A549 (cell line): ENCODE measurements around the gene OPCML. TPM values are rescaled to one million over a fixed set of nuclear protein-coding genes. Genes with fewer than 3 reads are reported as not detected.

Source experiments
- ATAC-seq, 2 experiments: fragments of 200-7000 bp in 1 of 2; fragments of >200 bp in 1 of 2; cut with Nextera tagmentation in 1 of 2; cut with Tn5 transposase in 1 of 2; 3 replicates each; pipeline versions ENCODE4 v1.8.0 to v1.9.1; 2018 to 2020; ENCODE audit warnings: mild to moderate bottlenecking in 1 of 2, moderate library complexity in 1 of 2
- CTCF ChIA-PET: fragments of 300-600 bp; sonication (Branson Sonifier 250); formaldehyde crosslinking; extraction: SDS; loops from one replicate; lab custom pipeline; 2021; ENCODE audit warnings: antibody characterized with exemption, inconsistent platforms; lab: Yijun Ruan, JAX
- POLR2A ChIA-PET: fragments of 350-600 bp; formaldehyde crosslinking; extraction: SDS; loops from one replicate; lab custom pipeline; 2021; ENCODE audit warnings: antibody characterized with exemption, inconsistent platforms; lab: Yijun Ruan, JAX
- DNase-seq, 2 experiments: peaks; one replicate each; pipeline versions ENCODE4 v3.0.0 to v3.0.0-alpha.2; 2011 to 2016; ENCODE audit warnings: low read depth in 1 of 2, low spot score in 1 of 2
- FAIRE-seq: peaks from 2 replicates; lab custom pipeline; 2011; peaks lifted over from hg19 to GRCh38; lab: Jason Lieb, UNC
- H3K27ac ChIP-seq, 2 experiments: fragments of >200 bp; sonication (Bioruptor Twin); formaldehyde crosslinking; 3 replicates each; pipeline ENCODE4 v1.5.1; 2016 to 2017
- H3K4me1 ChIP-seq: fragments of >200 bp; sonication (Bioruptor Twin); formaldehyde crosslinking; 3 replicates; pipeline ENCODE4 v1.6.1; 2016
- H3K4me2 ChIP-seq: fragments of >200 bp; sonication (Bioruptor Twin); formaldehyde crosslinking; 3 replicates; pipeline ENCODE4 v1.6.1; 2016
- H3K4me3 ChIP-seq: fragments of >200 bp; sonication (Bioruptor Twin); formaldehyde crosslinking; 3 replicates; pipeline ENCODE4 v1.5.1; 2016
- H3K9me3 ChIP-seq: fragments of >200 bp; sonication (Bioruptor Twin); formaldehyde crosslinking; 3 replicates; pipeline ENCODE4 v1.6.1; 2016
- BHLHE40 ChIP-seq: IDR thresholded peaks from 2 replicates; pipeline ENCODE4 v1.6.1; 2012; ENCODE audit warnings: low read depth, low read length, inconsistent platforms
- CBX8 ChIP-seq: fragments of 200-600 bp; sonication (generic); IDR thresholded peaks from 2 replicates; pipeline ENCODE4 v1.6.1; 2016
- CHD2 ChIP-seq: fragments of 150-350 bp; IDR thresholded peaks from 2 replicates; pipeline ENCODE4 v1.6.1; 2014; ENCODE audit warnings: low read length; ENCODE audit not compliant: partially characterized antibody
- CHD4 ChIP-seq: fragments of 200-600 bp; sonication (generic); IDR thresholded peaks from 2 replicates; pipeline ENCODE4 v1.6.1; 2016; ENCODE audit warnings: antibody characterized with exemption, mild to moderate bottlenecking, borderline replicate concordance
- EHF ChIP-seq: fragments of 250-450 bp; sonication (Bioruptor Pico); IDR thresholded peaks from 2 replicates; pipeline ENCODE4 v1.5.0; 2020; ENCODE audit warnings: mild to moderate bottlenecking
- FOSB ChIP-seq: fragments of 250-450 bp; sonication (Bioruptor Pico); IDR thresholded peaks from 2 replicates; pipeline ENCODE4 v1.5.0; 2020; ENCODE audit warnings: mild to moderate bottlenecking, moderate library complexity
- FOXS1 ChIP-seq: fragments of 250-450 bp; sonication (Bioruptor Pico); IDR thresholded peaks from 2 replicates; pipeline ENCODE4 v1.5.0; 2020; ENCODE audit warnings: mild to moderate bottlenecking, moderate library complexity
- GATA3 ChIP-seq: IDR thresholded peaks from 2 replicates; pipeline ENCODE4 v1.6.1; 2012; ENCODE audit warnings: borderline replicate concordance
- HOXB5 ChIP-seq: fragments of 250-450 bp; sonication (Bioruptor Pico); IDR thresholded peaks from 2 replicates; pipeline ENCODE4 v1.5.0; 2020; ENCODE audit warnings: mild to moderate bottlenecking, moderate library complexity
- JUN ChIP-seq, 2 experiments: fragments of >200 bp; sonication (Bioruptor Twin); formaldehyde crosslinking; IDR thresholded peaks; 2 replicates in 1 of 2; 3 replicates in 1 of 2; pipeline ENCODE4 v1.6.1; 2016 to 2017
- JUNB ChIP-seq: fragments of >200 bp; sonication (Bioruptor Twin); formaldehyde crosslinking; IDR thresholded peaks from 2 replicates; pipeline ENCODE4 v1.6.1; 2016
- MAFK ChIP-seq: fragments of 450-650 bp; IDR thresholded peaks from 2 replicates; pipeline ENCODE4 v1.6.1; 2014; ENCODE audit not compliant: partially characterized antibody
- NFE2L2 ChIP-seq: fragments of 150-350 bp; conservative IDR thresholded peaks from 2 replicates; pipeline ENCODE4 v1.6.1; 2014; ENCODE audit warnings: low read length
- PHF8 ChIP-seq: fragments of 200-600 bp; sonication (generic); IDR thresholded peaks from 2 replicates; pipeline ENCODE4 v1.6.1; 2016; ENCODE audit warnings: low read depth, mild to moderate bottlenecking, antibody characterized with exemption, moderate library complexity, borderline replicate concordance
- POLR2AphosphoS2 ChIP-seq: conservative IDR thresholded peaks from 2 replicates; pipeline ENCODE4 v1.6.1; 2012; ENCODE audit warnings: low read length, improper control_type of control experiment, inconsistent platforms
- RFX5 ChIP-seq: fragments of 450-650 bp; IDR thresholded peaks from 2 replicates; pipeline ENCODE4 v1.7.1; 2014; ENCODE audit warnings: antibody characterized with exemption, mild to moderate bottlenecking, moderate library complexity
- SMC3 ChIP-seq: fragments of >200 bp; sonication (Bioruptor Twin); formaldehyde crosslinking; IDR thresholded peaks from 3 replicates; pipeline ENCODE4 v1.6.1; 2018; ENCODE audit warnings: inconsistent platforms
- TFCP2L1 ChIP-seq: fragments of 250-450 bp; sonication (Bioruptor Pico); IDR thresholded peaks from 2 replicates; pipeline ENCODE4 v1.5.0; 2021; ENCODE audit warnings: mild to moderate bottlenecking
- TP53 ChIP-seq: fragments of 250-450 bp; sonication (Bioruptor Pico); IDR thresholded peaks from 2 replicates; pipeline ENCODE4 v1.5.0; 2021; ENCODE audit warnings: mild to moderate bottlenecking, moderate library complexity
- ZFP36 ChIP-seq: fragments of 450-650 bp; IDR thresholded peaks from 2 replicates; pipeline ENCODE4 v1.6.1; 2014; ENCODE audit warnings: borderline replicate concordance; ENCODE audit not compliant: partially characterized antibody
- WGBS: methylation state at CpG from one replicate; pipeline ENCODE4 v1.1.6; 2017; ENCODE audit errors: missing lambda C conversion rate; 5-methylcytosine and 5-hydroxymethylcytosine counted together
- polyA plus RNA-seq, 4 experiments: library from polyadenylated mRNA; depleted of rRNA in 3 of 4; stranded (reverse); fragments of >200 nt; fragmentation: RNase III in 1 of 4; extraction: RNeasy Plus Mini Kit Qiagen cat#74134 plus additional on column Dnase treatment in 1 of 4; gene quantifications; 2 replicates in 3 of 4; 3 replicates in 1 of 4; pipeline ENCODE4 v1.2.3, GENCODE V29; 2011 to 2017
- TF ChIP-seq, protein P1 (sequence below): fragments of >200 bp; sonication (Bioruptor Twin); formaldehyde crosslinking; IDR thresholded peaks from 2 replicates; pipeline ENCODE4 v1.6.1; 2016
- TF ChIP-seq, protein P2 (sequence below): fragments of >200 bp; sonication (Bioruptor Twin); formaldehyde crosslinking; IDR thresholded peaks from 3 replicates; pipeline ENCODE4 v1.6.1; 2016
- TF ChIP-seq, protein P3 (sequence below): fragments of 450-650 bp; IDR thresholded peaks from 2 replicates; pipeline ENCODE4 v1.6.1; 2014; ENCODE audit warnings: antibody characterized with exemption
- TF ChIP-seq, protein P4 (sequence below): fragments of 250-450 bp; sonication (Bioruptor Pico); IDR thresholded peaks from 2 replicates; pipeline ENCODE4 v1.5.0; 2020; ENCODE audit warnings: low read depth, mild to moderate bottlenecking, moderate library complexity
- TF ChIP-seq, protein P5 (sequence below): fragments of 200-600 bp; sonication (generic); IDR thresholded peaks from 2 replicates; pipeline ENCODE4 v1.6.1; 2016; ENCODE audit warnings: antibody characterized with exemption, mild to moderate bottlenecking, moderate library complexity

Gene OPCML
- polyA plus RNA-seq, 2 of the 4 experiments (the other 2 are of a cell fraction) = not detected

DNA sequence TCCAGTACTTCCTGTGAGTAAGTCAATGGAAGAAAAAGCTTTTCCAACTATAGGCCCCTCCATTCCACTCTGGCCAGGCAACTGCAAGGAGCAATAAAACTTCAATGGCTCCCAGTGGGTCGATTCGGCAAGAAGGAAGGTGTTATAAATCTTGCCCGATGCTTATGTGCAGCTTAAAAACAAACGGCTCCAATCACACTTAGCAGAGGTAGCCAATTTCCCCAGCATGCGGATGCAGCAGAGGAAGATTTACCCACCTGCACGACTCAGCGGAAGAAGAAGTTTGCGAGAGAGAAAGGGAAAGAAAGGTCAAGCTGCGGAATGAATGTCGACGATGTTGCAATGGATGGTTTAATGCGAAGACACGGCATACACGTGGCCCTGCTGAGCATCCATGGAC lies 141.5 kb downstream of the OPCML start:
- Histone ChIP-seq H3K4me2 (no peak overlapping the region), H3K4me1 (no peaks in the 10 kb centered on the region), H3K9me3 (no peaks in the 10 kb centered on the region), H3K4me3 (no peak overlapping the region), H3K27ac (no peak overlapping the region)
- ChIA-PET CTCF (interaction anchor here (0.6 kb wide), 1 partner anchor 81 kb away, joined by 3 read pairs; no protein-coding TSS in a partner anchor), POLR2A (no interaction called here)
- FAIRE-seq = no peak
- DNase-seq = no peak
- TF ChIP-seq, protein P1, sequence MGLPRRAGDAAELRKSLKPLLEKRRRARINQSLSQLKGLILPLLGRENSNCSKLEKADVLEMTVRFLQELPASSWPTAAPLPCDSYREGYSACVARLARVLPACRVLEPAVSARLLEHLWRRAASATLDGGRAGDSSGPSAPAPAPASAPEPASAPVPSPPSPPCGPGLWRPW = no peak
- TF ChIP-seq, protein P2, sequence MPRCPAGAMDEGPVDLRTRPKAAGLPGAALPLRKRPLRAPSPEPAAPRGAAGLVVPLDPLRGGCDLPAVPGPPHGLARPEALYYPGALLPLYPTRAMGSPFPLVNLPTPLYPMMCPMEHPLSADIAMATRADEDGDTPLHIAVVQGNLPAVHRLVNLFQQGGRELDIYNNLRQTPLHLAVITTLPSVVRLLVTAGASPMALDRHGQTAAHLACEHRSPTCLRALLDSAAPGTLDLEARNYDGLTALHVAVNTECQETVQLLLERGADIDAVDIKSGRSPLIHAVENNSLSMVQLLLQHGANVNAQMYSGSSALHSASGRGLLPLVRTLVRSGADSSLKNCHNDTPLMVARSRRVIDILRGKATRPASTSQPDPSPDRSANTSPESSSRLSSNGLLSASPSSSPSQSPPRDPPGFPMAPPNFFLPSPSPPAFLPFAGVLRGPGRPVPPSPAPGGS = no peak
- no peak for ATAC-seq
- 55% methylated on average over 14 of the region's 14 CpGs for WGBS

DNA sequence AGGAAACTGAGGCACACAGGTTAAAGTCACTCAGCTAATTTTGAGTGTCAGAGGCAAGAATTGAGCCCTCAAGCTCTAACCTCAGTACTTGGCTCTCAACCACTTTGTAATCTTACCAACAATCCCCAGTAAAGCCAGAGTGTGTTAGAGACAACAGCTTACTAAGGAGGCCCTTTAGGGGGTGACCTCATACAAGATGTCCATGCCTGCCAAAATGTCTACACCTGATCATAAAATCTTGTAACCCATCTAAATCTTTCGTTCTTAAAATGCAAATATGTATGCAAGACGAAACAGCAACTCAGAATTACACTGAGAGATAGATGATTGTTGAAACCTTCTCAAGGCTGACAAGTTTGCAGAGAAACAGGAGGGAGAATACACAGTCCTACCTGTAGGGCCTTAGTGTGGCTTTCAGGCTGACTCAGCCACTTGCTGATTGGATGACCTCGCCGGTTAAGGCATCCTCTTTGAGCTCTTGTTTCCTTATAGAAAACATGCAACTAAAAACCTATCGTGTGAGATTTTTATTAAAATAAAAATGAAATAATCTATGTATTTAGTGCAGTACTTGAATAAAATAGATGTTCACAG lies 143.2 kb downstream of the OPCML start:
- ChIA-PET POLR2A (no interaction called here), CTCF (no interaction called here)
- DNase-seq (no peak), ATAC-seq (no peak), FAIRE-seq (no peak)
- H3K9me3 ChIP-seq = no peaks in the 10 kb centered on the region
- no peak overlapping the region for H3K27ac ChIP-seq
- no peaks in the 10 kb centered on the region for H3K4me1 ChIP-seq
- H3K4me3 ChIP-seq = no peak overlapping the region
- no peak for TF ChIP-seq CBX8
- TF ChIP-seq RFX5 = no peak
- TF ChIP-seq CHD4 = no peak
- TF ChIP-seq JUN (IDR thresholded peaks at IDR 0.05) = no peak
- TF ChIP-seq MAFK = no peak
- TF ChIP-seq GATA3 = no peak
- no peak for TF ChIP-seq POLR2AphosphoS2
- TF ChIP-seq, protein P3, sequence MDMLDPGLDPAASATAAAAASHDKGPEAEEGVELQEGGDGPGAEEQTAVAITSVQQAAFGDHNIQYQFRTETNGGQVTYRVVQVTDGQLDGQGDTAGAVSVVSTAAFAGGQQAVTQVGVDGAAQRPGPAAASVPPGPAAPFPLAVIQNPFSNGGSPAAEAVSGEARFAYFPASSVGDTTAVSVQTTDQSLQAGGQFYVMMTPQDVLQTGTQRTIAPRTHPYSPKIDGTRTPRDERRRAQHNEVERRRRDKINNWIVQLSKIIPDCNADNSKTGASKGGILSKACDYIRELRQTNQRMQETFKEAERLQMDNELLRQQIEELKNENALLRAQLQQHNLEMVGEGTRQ = no peak
- TF ChIP-seq ZFP36 = no peak
- TF ChIP-seq, protein P4, sequence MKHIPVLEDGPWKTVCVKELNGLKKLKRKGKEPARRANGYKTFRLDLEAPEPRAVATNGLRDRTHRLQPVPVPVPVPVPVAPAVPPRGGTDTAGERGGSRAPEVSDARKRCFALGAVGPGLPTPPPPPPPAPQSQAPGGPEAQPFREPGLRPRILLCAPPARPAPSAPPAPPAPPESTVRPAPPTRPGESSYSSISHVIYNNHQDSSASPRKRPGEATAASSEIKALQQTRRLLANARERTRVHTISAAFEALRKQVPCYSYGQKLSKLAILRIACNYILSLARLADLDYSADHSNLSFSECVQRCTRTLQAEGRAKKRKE (CRISPR knock-in tag) = no peak
- no peak for TF ChIP-seq CHD2
- no peak for TF ChIP-seq EHF
- TF ChIP-seq JUNB = no peak
- TF ChIP-seq, all 56 proteins: peak for 0
- 16% methylated on average over 5 of the region's 5 CpGs for WGBS
- no peak overlapping the region for H3K4me2 ChIP-seq

DNA sequence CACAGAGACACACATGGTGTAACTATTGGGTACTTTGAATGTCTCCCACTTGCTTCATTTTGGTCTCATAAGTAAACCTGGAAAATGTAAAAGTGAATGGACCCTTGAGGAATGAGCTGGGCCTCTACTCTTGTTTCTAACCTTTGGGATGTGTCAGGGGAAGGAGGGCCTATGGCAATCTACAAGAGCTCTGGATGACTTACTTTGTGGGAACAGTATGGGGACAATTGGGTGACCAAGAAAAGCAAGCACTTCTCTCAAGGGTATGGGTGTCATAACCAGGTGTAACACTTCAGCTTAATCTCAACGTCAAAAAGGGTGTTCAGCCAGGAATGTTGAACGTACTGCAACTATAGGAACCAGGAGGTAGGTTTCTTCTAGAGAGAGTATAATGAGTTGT lies 144.0 kb downstream of the OPCML start:
- POLR2A ChIA-PET = no interaction called here

More for the DNA sequence above, 144.0 kb downstream of the OPCML start:
- Histone ChIP-seq H3K27ac (no peak overlapping the region), H3K9me3 (no peaks in the 10 kb centered on the region), H3K4me3 (no peak overlapping the region), H3K4me1 (no peaks in the 10 kb centered on the region), H3K4me2 (no peak overlapping the region)
- FAIRE-seq = no peak
- TF ChIP-seq FOXS1 (CRISPR knock-in tag) (no peak), HOXB5 (CRISPR knock-in tag) (no peak), NFE2L2 (no peak), BHLHE40 (no peak), FOSB (no peak), PHF8 (no peak), TFCP2L1 (CRISPR knock-in tag) (no peak), TP53 (no peak), MAFK (no peak), SMC3 (no peak), JUN (IDR thresholded peaks at IDR 0.05) (no peak)
- TF ChIP-seq, protein P2 = no peak
- TF ChIP-seq, protein P5, sequence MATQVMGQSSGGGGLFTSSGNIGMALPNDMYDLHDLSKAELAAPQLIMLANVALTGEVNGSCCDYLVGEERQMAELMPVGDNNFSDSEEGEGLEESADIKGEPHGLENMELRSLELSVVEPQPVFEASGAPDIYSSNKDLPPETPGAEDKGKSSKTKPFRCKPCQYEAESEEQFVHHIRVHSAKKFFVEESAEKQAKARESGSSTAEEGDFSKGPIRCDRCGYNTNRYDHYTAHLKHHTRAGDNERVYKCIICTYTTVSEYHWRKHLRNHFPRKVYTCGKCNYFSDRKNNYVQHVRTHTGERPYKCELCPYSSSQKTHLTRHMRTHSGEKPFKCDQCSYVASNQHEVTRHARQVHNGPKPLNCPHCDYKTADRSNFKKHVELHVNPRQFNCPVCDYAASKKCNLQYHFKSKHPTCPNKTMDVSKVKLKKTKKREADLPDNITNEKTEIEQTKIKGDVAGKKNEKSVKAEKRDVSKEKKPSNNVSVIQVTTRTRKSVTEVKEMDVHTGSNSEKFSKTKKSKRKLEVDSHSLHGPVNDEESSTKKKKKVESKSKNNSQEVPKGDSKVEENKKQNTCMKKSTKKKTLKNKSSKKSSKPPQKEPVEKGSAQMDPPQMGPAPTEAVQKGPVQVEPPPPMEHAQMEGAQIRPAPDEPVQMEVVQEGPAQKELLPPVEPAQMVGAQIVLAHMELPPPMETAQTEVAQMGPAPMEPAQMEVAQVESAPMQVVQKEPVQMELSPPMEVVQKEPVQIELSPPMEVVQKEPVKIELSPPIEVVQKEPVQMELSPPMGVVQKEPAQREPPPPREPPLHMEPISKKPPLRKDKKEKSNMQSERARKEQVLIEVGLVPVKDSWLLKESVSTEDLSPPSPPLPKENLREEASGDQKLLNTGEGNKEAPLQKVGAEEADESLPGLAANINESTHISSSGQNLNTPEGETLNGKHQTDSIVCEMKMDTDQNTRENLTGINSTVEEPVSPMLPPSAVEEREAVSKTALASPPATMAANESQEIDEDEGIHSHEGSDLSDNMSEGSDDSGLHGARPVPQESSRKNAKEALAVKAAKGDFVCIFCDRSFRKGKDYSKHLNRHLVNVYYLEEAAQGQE = no peak
- TF ChIP-seq, protein P4 (CRISPR knock-in tag) = no peak
- no peak for ATAC-seq
- WGBS = 0% methylated on average over 2 of the region's 2 CpGs
- DNase-seq = no peak
- CTCF ChIA-PET = no interaction called here
